HG03196 (cell line): Measurements from ENCODE around the gene ATE1.
"Not testable (repeated sequence)": the region's sequence is repeated elsewhere in the genome, so short reads cannot be mapped to it uniquely, and the experiment has no call there.

Experiments
- ATAC-seq: cut with Tn5 transposase; IDR thresholded peaks from one replicate; pipeline ENCODE4 v1.9.1; 2021; ENCODE audit not compliant: unreplicated experiment

ATE1 gene

GRCh38 chr10:121702351-121703320 is 225.2 kb downstream of the ATE1 start:
- ATAC-seq: no peak

GRCh38 chr10:121700416-121700815 is 227.4 kb downstream of the ATE1 start:
- no peak for ATAC-seq

- ATAC-seq: not testable (repeated sequence)
Observed at GRCh38 chr10:121699703-121700102, 228.1 kb downstream of the ATE1 start.

- no peak for ATAC-seq
Observed at GRCh38 chr10:121698902-121699301, 228.9 kb downstream of the ATE1 start.

- ATAC-seq: no peak
Observed at GRCh38 chr10:121698336-121698735, 229.5 kb downstream of the ATE1 start.

- no peak for ATAC-seq
Observed at GRCh38 chr10:121696854-121697253, 231.0 kb downstream of the ATE1 start.

GRCh38 chr10:121695731-121696464 is 231.9 kb downstream of the ATE1 start:
- no peak for ATAC-seq

GRCh38 chr10:121694966-121695643 is 232.7 kb downstream of the ATE1 start:
- no peak for ATAC-seq

GRCh38 chr10:121694327-121694965 is 233.4 kb downstream of the ATE1 start:
- ATAC-seq: no peak

GRCh38 chr10:121692626-121693025 is 235.2 kb downstream of the ATE1 start:
- ATAC-seq: no peak

GRCh38 chr10:121690970-121691369 is 236.9 kb downstream of the ATE1 start:
- ATAC-seq: no peak
